Astrocyte (in vitro differentiated cells and primary cell): ENCODE measurements around the gene CCDC86. TPM values are rescaled to one million over a fixed set of nuclear protein-coding genes. Genes with fewer than 3 reads are reported as not detected.

Experiments
- DNase-seq: peaks from one replicate; pipeline ENCODE4 v3.0.0-alpha.2; 2010; ENCODE audit warnings: low read depth
- FAIRE-seq: peaks from 2 replicates; lab custom pipeline; 2011; peaks lifted over from hg19 to GRCh38; lab: Jason Lieb, UNC
- H2AFZ ChIP-seq: 2 replicates; pipeline ENCODE4 v1.6.0; 2012; ENCODE audit warnings: low read depth, low read length, inconsistent platforms
- H3K27ac ChIP-seq: 2 replicates; pipeline ENCODE4 v1.5.1; 2011; ENCODE audit warnings: low read depth, low read length, inconsistent platforms
- H3K27me3 ChIP-seq: 2 replicates; pipeline ENCODE4 v1.6.0; 2011; ENCODE audit warnings: low read length, inconsistent platforms; ENCODE audit not compliant: insufficient read depth
- H3K36me3 ChIP-seq: 2 replicates; pipeline ENCODE4 v1.5.1; 2011; ENCODE audit warnings: low read length, inconsistent platforms; ENCODE audit not compliant: insufficient read depth
- H3K4me1 ChIP-seq: 2 replicates; pipeline ENCODE4 v1.5.1; 2011; ENCODE audit warnings: low read length, inconsistent platforms; ENCODE audit not compliant: insufficient read depth
- H3K4me2 ChIP-seq: 2 replicates; pipeline ENCODE4 v1.6.0; 2012; ENCODE audit warnings: low read length, inconsistent platforms
- H3K4me3 ChIP-seq: 2 replicates; pipeline ENCODE4 v1.5.1; 2011; ENCODE audit warnings: low read depth, mild to moderate bottlenecking, low read length, inconsistent platforms; ENCODE audit not compliant: insufficient read depth
- H3K79me2 ChIP-seq: 2 replicates; pipeline ENCODE4 v1.6.0; 2012; ENCODE audit warnings: mild to moderate bottlenecking, low read length, inconsistent platforms; ENCODE audit not compliant: insufficient read depth
- H3K9ac ChIP-seq: 2 replicates; pipeline ENCODE4 v1.6.0; 2012; ENCODE audit warnings: mild to moderate bottlenecking, low read length, inconsistent platforms
- H3K9me3 ChIP-seq: 2 replicates; pipeline ENCODE4 v1.5.1; 2012; ENCODE audit warnings: low read depth, mild to moderate bottlenecking, low read length, inconsistent platforms; ENCODE audit not compliant: insufficient read depth
- H4K20me1 ChIP-seq: 2 replicates; pipeline ENCODE4 v1.6.0; 2012; ENCODE audit warnings: low read length, inconsistent platforms; ENCODE audit not compliant: insufficient read depth
- H3K27ac Mint-ChIP-seq: one replicate; pipeline ENCODE4 v1.8.0; 2021; ENCODE audit warnings: mild to moderate bottlenecking, mixed read lengths; ENCODE audit not compliant: unreplicated experiment
- H3K27me3 Mint-ChIP-seq: one replicate; pipeline ENCODE4 v1.8.0; 2021; ENCODE audit warnings: low read depth, mixed read lengths; ENCODE audit not compliant: unreplicated experiment
- H3K36me3 Mint-ChIP-seq: one replicate; pipeline ENCODE4 v1.8.0; 2021; ENCODE audit warnings: low read depth, mixed read lengths; ENCODE audit not compliant: unreplicated experiment
- H3K4me1 Mint-ChIP-seq: one replicate; pipeline ENCODE4 v1.8.0; 2021; ENCODE audit warnings: low read depth, mixed read lengths; ENCODE audit not compliant: unreplicated experiment
- H3K4me3 Mint-ChIP-seq: one replicate; pipeline ENCODE4 v1.8.0; 2021; ENCODE audit warnings: mild to moderate bottlenecking, moderate library complexity, mixed read lengths; ENCODE audit not compliant: unreplicated experiment
- H3K9me3 Mint-ChIP-seq: one replicate; pipeline ENCODE4 v1.8.0; 2021; ENCODE audit warnings: mild to moderate bottlenecking, mixed read lengths; ENCODE audit not compliant: unreplicated experiment
- CTCF ChIP-seq: IDR thresholded peaks from 2 replicates; pipeline ENCODE4 v1.5.1; 2011; ENCODE audit warnings: low read depth, mild to moderate bottlenecking, inconsistent platforms, low read length, moderate library complexity; ENCODE audit not compliant: insufficient read depth
- EZH2 ChIP-seq: IDR thresholded peaks from 2 replicates; pipeline ENCODE4 v1.6.1; 2012; ENCODE audit warnings: mild to moderate bottlenecking, low read length, inconsistent platforms; ENCODE audit not compliant: insufficient read depth
- total RNA-seq: library from RNA; stranded (reverse); gene quantifications from 2 replicates; pipeline ENCODE4 v1.2.1, GENCODE V29; 2021

Gene CCDC86
- total RNA-seq, 1 donor from 2014 or later, result 51.4 TPM

DNA sequence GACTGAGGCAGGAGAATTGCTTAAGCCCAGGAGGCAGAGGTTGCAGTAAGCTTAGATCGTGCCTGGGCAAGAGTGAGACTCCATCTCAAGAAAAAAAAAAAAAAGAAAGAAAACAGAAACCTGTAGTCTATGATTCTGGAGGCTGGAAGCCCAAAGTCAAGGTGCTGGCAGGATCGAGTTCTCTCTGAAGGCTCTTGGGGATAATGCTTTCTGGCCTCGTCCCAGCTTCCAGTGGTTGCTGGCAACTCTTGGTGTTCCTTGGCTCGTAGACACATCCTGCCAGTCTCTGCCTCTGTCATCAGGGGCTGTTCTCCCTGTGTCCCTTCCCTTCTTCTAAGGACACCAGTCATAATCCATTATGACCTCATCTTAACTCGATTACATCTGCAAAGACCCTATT is 16.8 kb upstream of the CCDC86 start:
- no peak for TF ChIP-seq CTCF
- TF ChIP-seq EZH2, result no peak
- H3K4me1 ChIP-seq, result no peaks in the 10 kb centered on the region
- H3K4me3 ChIP-seq, result no peak overlapping the region
- no peak overlapping the region for H3K27ac ChIP-seq
- no peak overlapping the region for H3K4me3 Mint-ChIP-seq
- H3K36me3 ChIP-seq, result no peaks in the 10 kb centered on the region
- peaks cover 5% of the 10 kb centered on the region for H3K9me3 Mint-ChIP-seq
- H3K9ac ChIP-seq, result no peak overlapping the region
- peaks cover 6% of the 10 kb centered on the region for H3K27me3 ChIP-seq
- H3K36me3 Mint-ChIP-seq, result no peaks in the 10 kb centered on the region
- H4K20me1 ChIP-seq, result no peaks in the 10 kb centered on the region
- DNase-seq (no peak), FAIRE-seq (no peak)
- H3K4me1 Mint-ChIP-seq, result no peaks in the 10 kb centered on the region
- H2AFZ ChIP-seq, result no peak overlapping the region
- no peaks in the 10 kb centered on the region for H3K79me2 ChIP-seq
- peaks cover 35% of the 10 kb centered on the region for H3K27me3 Mint-ChIP-seq
- no peak overlapping the region for H3K27ac Mint-ChIP-seq
- H3K9me3 ChIP-seq, result no peaks in the 10 kb centered on the region
- H3K4me2 ChIP-seq, result no peak overlapping the region

GRCh38 chr11:60825790-60826189 is 16.1 kb upstream of the CCDC86 start:
- Histone ChIP-seq H3K27ac (no peak overlapping the region), H2AFZ (no peak overlapping the region), H3K27me3 (peaks cover 5% of the 10 kb centered on the region), H4K20me1 (no peaks in the 10 kb centered on the region), H3K9me3 (no peaks in the 10 kb centered on the region), H3K79me2 (no peaks in the 10 kb centered on the region), H3K36me3 (no peaks in the 10 kb centered on the region), H3K4me1 (no peaks in the 10 kb centered on the region), H3K4me3 (no peak overlapping the region), H3K4me2 (no peak overlapping the region), H3K9ac (no peak overlapping the region)
- no peak overlapping the region for H3K4me3 Mint-ChIP-seq
- no peak overlapping the region for H3K27ac Mint-ChIP-seq
- no peak for FAIRE-seq
- no peak for TF ChIP-seq EZH2
- H3K4me1 Mint-ChIP-seq, result no peaks in the 10 kb centered on the region
- H3K9me3 Mint-ChIP-seq, result peaks cover 5% of the 10 kb centered on the region
- no peaks in the 10 kb centered on the region for H3K36me3 Mint-ChIP-seq
- no peak for DNase-seq
- H3K27me3 Mint-ChIP-seq, result peaks cover 28% of the 10 kb centered on the region

DNA sequence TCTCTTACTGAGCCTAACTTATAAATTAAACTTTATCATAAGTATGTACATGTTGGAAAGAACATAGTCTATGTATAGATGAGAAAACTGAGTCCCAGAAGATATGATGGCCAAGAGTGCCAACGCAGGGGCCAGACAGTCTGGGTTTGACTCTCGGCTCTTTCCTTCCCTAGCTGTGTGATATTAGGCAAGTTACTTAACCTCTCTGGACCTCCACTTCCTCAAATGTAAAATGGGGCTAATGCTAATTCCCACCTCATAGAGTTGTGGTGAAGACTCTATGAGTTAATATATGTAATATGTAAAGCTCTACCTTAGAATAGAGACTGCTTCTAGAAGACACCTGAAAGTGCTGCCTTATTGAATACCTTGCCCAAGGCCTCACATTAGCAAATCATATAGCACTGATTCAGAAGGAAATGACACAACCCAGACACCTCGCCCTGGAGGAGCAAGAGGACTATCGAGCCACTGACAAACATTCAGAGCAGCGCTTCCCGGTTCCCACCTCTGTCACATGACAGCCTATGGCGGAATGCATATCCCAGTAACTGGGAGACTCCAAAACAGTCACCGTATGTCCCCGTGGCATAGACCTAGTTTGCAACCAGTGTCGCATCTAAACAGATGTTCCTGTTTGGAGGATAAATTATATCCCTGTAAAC is 11.3 kb upstream of the CCDC86 start:
- Histone ChIP-seq H3K27ac (no peak overlapping the region), H3K4me1 (peaks cover 4% of the 10 kb centered on the region), H3K27me3 (peaks cover 24% of the 10 kb centered on the region), H3K9ac (no peak overlapping the region), H3K4me3 (no peak overlapping the region), H3K79me2 (no peaks in the 10 kb centered on the region), H3K36me3 (no peaks in the 10 kb centered on the region), H3K9me3 (no peaks in the 10 kb centered on the region), H2AFZ (peak overlapping the region; percentile 23), H4K20me1 (peaks cover 5% of the 10 kb centered on the region), H3K4me2 (no peak overlapping the region)
- peaks cover 51% of the 10 kb centered on the region for H3K27me3 Mint-ChIP-seq
- no peaks in the 10 kb centered on the region for H3K9me3 Mint-ChIP-seq
- FAIRE-seq (no peak), DNase-seq (no peak)
- H3K27ac Mint-ChIP-seq, result no peak overlapping the region
- no peaks in the 10 kb centered on the region for H3K36me3 Mint-ChIP-seq
- TF ChIP-seq EZH2 (no peak), CTCF (no peak)
- H3K4me1 Mint-ChIP-seq, result no peaks in the 10 kb centered on the region
- H3K4me3 Mint-ChIP-seq, result no peak overlapping the region
